Fibroblast of upper back skin (primary cell): ENCODE results near the gene SLC4A5.

Experiments used
- DNase-seq: peaks from one replicate; pipeline ENCODE4 v3.0.0-alpha.2; 2013

Gene SLC4A5

DNA sequence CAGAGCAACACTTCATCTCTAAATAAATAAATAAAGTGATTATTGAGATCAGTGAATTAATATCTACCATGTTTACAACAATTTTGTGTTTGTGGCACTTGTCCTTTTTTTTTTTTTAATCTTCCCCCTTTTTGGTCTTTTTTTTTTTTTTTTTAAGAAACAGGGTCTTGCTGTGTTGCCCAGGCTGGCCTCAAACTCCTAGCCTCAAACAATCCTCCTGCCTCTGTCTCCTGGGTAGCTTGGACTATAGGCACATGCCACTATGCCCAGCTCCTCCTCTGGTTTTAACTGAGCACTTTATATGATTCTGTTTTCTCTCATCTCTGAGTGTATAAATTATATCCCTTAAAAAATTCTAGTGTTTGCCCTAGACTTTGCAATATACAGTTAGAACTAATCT, 30.3 kb downstream of the SLC4A5 start:
- no peak for DNase-seq

DNA sequence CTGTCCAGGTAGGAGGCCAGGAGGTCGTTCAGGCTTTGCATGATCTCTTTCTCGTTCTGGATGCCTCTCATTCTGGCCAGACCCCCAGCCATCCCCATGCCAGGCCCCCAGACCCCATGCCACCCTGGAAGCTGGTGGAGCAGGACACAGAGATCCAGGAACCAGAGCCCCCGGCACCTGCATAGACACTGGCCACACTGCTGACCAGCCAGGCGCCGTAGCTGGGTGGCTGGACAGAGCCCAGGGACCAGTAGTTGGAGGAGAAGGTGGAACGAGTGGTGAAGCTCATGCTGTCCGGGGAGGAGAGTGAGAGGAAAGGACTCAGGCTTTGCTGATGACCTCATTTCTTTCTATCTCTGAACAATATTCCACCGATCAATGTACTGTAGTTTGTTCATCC, 35.5 kb downstream of the SLC4A5 start:
- DNase-seq = no peak

DNA sequence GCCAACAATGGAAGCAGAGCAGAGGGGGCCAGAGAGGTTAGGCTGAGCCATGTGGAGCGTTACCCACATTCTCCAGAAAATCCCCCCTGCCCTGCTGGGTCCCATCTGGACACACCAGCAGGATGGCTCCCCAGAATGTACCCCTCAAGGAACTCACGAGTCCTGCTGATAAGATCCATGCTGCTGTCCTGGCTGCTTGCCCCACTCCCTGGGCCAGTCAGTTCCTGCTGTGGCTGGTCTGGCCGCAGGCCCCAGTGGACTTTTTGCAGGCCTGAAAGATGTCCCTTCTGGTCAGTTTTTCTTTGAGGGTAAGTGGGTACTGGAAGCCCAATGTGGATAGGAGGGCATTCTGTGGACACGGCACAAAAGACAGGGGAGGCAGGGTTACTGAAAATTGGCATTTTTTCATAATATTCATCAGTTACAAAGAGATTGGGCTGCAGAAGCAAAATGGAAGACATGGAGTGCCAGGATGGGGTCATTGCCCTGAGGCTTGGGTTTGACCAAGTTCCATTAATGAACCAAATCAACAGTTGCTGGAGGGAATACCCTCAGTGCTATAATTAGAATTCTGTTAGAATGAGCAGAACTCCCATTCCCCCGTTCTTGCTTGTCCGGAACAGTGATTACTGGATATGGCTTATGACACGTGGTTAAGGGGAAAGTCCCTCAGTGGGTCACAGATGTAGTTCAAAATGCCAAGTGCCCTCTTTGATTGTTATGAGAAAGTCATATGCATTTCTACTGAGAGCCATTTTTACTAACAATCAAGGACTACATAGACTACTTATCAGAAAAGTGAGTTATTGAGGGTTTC, 38.7 kb downstream of the SLC4A5 start:
- DNase-seq = no peak

GRCh38 chr2:74302865-74303264, 40.4 kb downstream of the SLC4A5 start:
- DNase-seq = no peak

DNA sequence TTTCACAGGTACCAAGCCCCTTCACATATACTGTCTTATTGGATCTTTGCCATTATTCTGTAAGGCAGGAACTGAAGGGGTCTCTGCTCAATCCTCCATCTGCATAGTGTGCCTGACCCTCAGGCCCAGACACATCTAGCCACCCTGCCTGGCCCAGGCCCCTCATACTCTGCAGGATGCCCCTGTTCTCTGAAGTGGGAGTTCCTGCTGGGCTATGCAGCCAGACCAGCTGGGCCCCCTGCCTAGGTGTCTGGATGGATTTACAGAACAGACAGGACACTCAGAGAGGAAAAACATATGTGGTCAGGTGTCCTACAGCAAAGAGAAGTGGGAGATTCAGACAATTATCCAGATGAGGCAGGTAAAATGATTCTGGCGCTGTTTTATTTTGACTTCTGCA, 42.0 kb downstream of the SLC4A5 start:
- no peak for DNase-seq

GRCh38 chr2:74300506-74300905, 42.7 kb downstream of the SLC4A5 start:
- no peak for DNase-seq

- no peak for DNase-seq
These were observed 45.3 kb downstream of the SLC4A5 start for GRCh38 chr2:74297950-74298349.

GRCh38 chr2:74297391-74297790, 45.8 kb downstream of the SLC4A5 start:
- DNase-seq = no peak

DNA sequence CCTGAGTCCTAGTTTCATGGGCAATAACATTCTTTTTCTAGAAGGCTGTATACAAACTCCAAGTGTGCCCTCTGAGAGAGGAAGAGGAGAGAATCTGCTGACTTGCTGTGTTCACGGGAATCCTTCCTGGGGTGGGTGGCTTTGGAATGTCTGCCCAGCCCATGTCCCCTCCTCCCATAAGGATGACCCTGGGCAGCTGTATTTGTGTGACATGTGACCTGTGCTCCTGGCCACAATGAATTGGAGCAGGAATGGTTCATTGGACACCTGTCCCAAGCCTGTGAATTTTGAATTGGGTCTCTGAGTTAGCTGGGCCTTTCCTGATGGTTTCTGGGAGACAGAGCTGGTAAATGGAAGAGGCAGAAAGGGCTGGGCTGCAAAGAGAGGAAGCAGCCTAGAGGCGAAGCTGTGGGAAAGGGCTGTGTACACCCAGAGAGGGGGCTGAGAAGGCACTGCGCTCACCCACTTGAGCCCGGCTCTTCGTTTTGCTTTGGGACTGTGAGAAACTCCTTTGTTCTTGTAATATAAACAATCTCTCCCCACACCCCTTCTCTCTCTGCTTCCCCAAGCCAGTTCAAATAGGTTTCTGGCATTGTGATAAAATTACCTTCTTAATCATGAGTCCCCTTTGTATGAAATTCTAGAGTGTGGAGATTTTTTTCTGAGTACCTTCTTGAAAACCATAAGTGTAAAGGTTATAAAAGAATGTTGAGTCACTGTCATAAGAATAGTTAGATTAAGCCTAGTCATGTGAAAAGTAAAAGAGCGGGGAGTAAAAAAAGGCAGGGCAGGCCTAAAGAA, 49.8 kb downstream of the SLC4A5 start:
- DNase-seq = no peak

- DNase-seq = no peak
These were observed 50.5 kb downstream of the SLC4A5 start for GRCh38 chr2:74292751-74293150.

GRCh38 chr2:74291886-74292621, 51.2 kb downstream of the SLC4A5 start:
- no peak for DNase-seq

DNA sequence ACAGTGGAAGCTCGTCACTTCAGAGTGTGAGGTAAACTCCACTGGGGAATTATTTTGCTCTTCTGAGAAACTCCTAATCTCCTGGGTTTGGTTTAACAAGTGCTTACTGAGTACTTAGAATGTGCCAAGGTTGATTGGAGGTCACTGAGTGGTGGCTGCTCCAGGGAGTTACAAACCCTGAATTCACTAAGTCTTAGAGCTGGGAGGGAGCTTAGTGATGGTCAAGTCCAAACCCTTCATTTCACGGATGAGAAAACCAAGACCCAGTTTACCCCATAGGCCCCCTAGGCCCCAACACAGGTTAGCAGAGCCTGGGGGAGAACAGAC, 52.0 kb downstream of the SLC4A5 start:
- no peak for DNase-seq

- DNase-seq = no peak
These were observed 52.6 kb downstream of the SLC4A5 start for GRCh38 chr2:74290466-74291217.

- DNase-seq = no peak
These were observed 53.1 kb downstream of the SLC4A5 start for GRCh38 chr2:74290066-74290465.

- DNase-seq = no peak
These were observed 56.5 kb downstream of the SLC4A5 start for GRCh38 chr2:74286725-74287124.

DNA sequence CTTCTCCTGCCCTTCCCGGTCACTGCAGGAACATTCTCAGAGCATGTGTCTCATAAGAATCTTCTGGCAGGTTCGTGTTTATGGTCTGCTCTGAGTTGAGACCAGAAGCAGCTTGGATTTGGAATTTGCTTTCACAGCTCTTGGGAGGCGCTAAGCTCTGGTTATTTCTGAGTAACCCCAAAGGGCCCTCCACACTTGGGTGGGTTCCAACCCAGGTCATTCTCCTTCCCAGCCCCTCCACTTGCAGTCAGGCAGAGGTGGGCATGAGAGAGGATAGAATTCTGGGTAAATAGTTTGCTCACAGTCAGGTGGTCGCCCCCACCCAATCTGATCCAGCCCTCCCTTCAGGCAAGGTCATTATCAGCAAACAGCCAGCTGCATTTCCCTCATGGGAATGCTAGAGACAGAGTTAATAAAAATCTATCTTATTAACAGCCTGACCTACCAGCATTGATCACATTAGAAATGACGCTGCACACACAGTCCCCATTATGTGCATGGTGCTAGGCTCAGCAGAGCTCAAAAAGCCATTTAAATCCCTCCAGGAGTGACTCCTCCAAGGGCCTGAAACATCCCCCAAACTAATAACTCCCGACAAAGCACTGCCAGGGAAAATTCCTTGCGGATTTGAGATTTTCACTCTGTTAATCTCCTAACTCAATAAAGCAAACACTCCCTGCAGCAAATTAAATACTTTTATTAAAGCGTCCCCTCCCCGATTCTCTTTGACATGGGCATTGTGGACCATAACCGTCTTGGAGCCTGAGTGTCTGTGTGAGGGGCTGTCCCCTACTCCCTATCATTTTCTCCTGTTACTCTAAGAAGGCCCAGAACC, 61.9 kb downstream of the SLC4A5 start:
- no peak for DNase-seq

DNA sequence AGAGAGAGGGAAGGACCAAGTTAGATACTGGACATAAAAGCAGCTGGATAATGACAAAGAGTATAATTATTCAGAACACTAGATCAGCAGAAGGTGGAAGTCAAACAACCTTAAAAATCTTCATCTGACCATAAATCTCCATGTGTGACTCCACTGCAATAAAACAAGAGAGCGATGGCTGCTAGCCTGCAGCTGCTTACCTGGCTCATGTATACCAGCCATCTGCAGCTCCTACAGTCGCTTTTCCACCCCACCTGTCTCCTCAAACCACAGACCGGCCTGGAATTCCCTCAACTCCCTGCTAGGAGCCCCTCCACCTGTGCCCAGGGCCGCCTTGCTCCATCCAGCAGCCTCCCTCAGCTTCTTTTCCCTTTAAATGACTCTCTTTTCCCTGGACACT, 64.5 kb downstream of the SLC4A5 start:
- DNase-seq = no peak

DNA sequence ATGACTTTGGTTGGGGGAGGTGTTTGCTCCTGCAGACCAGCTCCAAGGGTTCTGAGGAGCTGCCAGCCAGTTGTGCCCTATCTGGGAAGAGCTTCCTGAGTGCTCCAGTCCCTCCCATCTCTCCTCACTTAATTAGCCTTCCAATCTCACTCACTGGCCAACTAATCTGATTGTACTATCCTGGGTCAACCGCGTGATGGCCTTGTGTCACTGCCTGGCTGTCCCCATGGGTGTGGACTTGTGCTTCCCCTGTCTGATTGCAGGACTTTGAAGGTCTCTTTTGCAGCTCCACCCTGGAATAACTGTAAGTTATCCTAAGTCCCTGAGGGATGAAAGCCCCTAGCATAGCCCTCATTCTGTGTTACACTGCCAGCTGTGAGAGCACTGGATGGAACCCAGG, 65.0 kb downstream of the SLC4A5 start:
- no peak for DNase-seq

DNA sequence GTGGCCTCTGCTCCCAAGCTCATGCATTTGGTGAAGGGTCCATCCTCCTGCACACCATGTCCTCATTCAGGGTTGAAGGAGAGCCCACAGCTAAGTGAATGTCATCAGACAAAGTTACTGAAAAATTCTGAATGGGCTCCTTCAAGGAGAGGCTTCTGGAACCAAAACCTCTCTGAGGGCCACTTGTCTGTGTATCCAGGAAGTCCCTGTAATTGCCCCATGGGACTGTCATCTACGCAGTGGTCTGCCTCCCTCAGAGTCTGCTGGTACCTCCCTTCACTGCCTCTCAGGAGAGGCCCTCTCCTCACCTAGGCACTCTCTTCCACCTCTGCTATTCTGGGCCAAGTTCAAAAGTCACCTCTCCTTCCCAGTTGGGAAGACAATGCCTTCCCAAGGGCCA, 68.0 kb downstream of the SLC4A5 start:
- DNase-seq = no peak

DNA sequence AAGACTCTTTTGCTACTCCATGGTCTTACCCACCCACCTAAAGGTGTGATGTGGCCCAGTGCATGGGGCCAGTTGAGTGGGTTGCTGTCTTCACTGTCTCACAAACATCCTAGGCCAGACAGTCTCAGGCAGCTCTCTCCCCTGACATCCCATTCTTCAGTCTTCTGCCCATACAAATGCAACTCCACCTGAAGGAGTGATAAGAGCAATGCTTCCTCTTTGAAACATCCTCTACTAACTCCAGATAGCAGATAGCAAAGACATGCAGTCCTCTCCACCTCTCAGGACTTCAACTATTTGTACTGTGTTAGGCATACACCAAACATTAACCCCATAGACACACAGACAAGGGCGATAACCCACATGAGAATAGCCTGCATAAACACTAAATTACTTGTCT, 73.5 kb downstream of the SLC4A5 start:
- no peak for DNase-seq

- no peak for DNase-seq
These were observed 76.1 kb downstream of the SLC4A5 start for GRCh38 chr2:74267068-74267467.

DNA sequence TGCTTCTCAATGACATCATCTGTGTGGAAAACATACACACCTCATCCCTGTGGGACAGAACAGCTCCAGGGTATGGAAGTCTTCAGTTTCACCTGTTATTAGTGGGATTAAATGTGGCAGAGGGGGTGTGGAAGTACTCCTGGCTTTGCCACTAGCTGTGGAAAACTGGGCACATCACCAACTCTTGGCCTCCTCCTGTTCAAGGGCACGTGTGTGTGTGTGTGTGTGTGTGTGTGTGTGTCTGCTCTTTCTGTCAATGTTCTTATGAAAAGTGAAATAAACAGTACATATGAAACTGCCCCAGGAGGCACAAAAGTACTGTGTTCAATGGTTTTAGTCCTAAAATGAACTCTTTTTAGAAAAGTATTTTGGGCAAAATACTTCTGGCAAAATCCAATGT, 78.9 kb downstream of the SLC4A5 start:
- no peak for DNase-seq
